GM12878 (cell line): Measurements from ENCODE around the gene ZNF581. TPM values are rescaled to one million over a fixed set of nuclear protein-coding genes. Genes with fewer than 3 reads are reported as not detected.

ENCODE experiments used
- ATAC-seq: fragments of 200-7000 bp; cut with Tn5 transposase; 3 replicates; pipeline ENCODE4 v1.9.1; 2020; ENCODE audit warnings: mild to moderate bottlenecking, moderate library complexity
- BruUV-seq: library from RNA; stranded (reverse); fragments of 400-500 nt; replicated peaks from 2 replicates; lab custom pipeline; 2021; lab: Mats Ljungman, UMichigan
- CTCF ChIA-PET: fragments of 300-600 bp; sonication (Branson Sonifier 250); formaldehyde crosslinking; extraction: SDS; loops from one replicate; lab custom pipeline; 2021; ENCODE audit warnings: inconsistent platforms; lab: Yijun Ruan, JAX
- POLR2A ChIA-PET: fragments of 350-600 bp; formaldehyde crosslinking; extraction: SDS; loops from one replicate; lab custom pipeline; 2021; ENCODE audit warnings: inconsistent platforms; lab: Charles Lee
- RAD21 ChIA-PET: fragments of 300-600 bp; sonication (Branson Sonifier 250); formaldehyde crosslinking; loops from one replicate; lab custom pipeline; 2023; ENCODE audit warnings: antibody characterized with exemption; ENCODE audit not compliant: unreplicated experiment; lab: Charles Lee
- SMC1A ChIA-PET: fragments of 300-600 bp; sonication (Branson Sonifier 250); formaldehyde crosslinking; loops from one replicate; lab custom pipeline; 2023; ENCODE audit not compliant: unreplicated experiment, uncharacterized antibody; lab: Charles Lee
- DNase-seq: peaks from one replicate; pipeline ENCODE4 v3.0.0-alpha.2; 2011; ENCODE audit warnings: low read depth, low spot score
- FAIRE-seq: peaks from 3 replicates; lab custom pipeline; 2011; peaks lifted over from hg19 to GRCh38; lab: Jason Lieb, UNC
- H2AFZ ChIP-seq: 2 replicates; pipeline ENCODE4 v1.6.0; 2011; ENCODE audit warnings: low read depth, low read length, control low read depth; ENCODE audit not compliant: control insufficient read depth
- H3K27ac ChIP-seq: 2 replicates; pipeline ENCODE4 v1.5.1; 2011; ENCODE audit warnings: control low read depth; ENCODE audit not compliant: control insufficient read depth, insufficient read depth
- H3K27me3 ChIP-seq, 2 experiments: replicated peaks in 1 of 2; 2 replicates each; pipeline versions ENCODE4 v1.6.0 to v1.6.1; 2011; ENCODE audit warnings: low read length in 1 of 2; ENCODE audit not compliant: control insufficient read depth in 2 of 2, insufficient read depth in 2 of 2
- H3K36me3 ChIP-seq, 2 experiments: 2 replicates each; pipeline ENCODE4 v1.5.1; 2011; ENCODE audit warnings: low read length in 1 of 2; ENCODE audit not compliant: control insufficient read depth in 2 of 2, insufficient read depth in 2 of 2
- H3K4me1 ChIP-seq: 2 replicates; pipeline ENCODE4 v1.6.1; 2011; ENCODE audit warnings: mild to moderate bottlenecking, low read length, moderate library complexity, mixed read lengths; ENCODE audit not compliant: control insufficient read depth, insufficient read depth
- H3K4me2 ChIP-seq: 2 replicates; pipeline ENCODE4 v1.6.0; 2011; ENCODE audit warnings: control low read depth; ENCODE audit not compliant: control insufficient read depth, insufficient read depth
- H3K4me3 ChIP-seq: fragments of 200-600 bp; sonication (generic); 2 replicates; pipeline ENCODE4 v1.5.1; 2016
- H3K79me2 ChIP-seq: 2 replicates; pipeline ENCODE4 v1.6.0; 2011; ENCODE audit warnings: low read length; ENCODE audit not compliant: control insufficient read depth, insufficient read depth
- H3K9ac ChIP-seq: 2 replicates; pipeline ENCODE4 v1.8.0; 2011; ENCODE audit warnings: low read length, control low read depth, mixed read lengths; ENCODE audit not compliant: control insufficient read depth, insufficient read depth
- H3K9me3 ChIP-seq: replicated peaks from 3 replicates; pipeline ENCODE4 v1.5.1; 2011; ENCODE audit warnings: mild to moderate bottlenecking, low read length; ENCODE audit not compliant: control insufficient read depth, insufficient read depth
- H4K20me1 ChIP-seq: 2 replicates; pipeline ENCODE4 v1.6.0; 2011; ENCODE audit not compliant: control insufficient read depth, insufficient read depth
- EP300 ChIP-seq, 2 experiments: fragments of 150-350 bp in 1 of 2; IDR thresholded peaks; 2 replicates each; pipeline ENCODE4 v1.6.1; 2011 to 2012; ENCODE audit warnings: low read depth in 2 of 2, low read length in 2 of 2, borderline replicate concordance in 1 of 2, improper control_type of control experiment in 1 of 2, inconsistent platforms in 1 of 2; ENCODE audit not compliant: control insufficient read depth in 1 of 2
- FOXK2 ChIP-seq: fragments of 450-650 bp; IDR thresholded peaks from 2 replicates; pipeline ENCODE4 v1.6.1; 2017; ENCODE audit warnings: mild to moderate bottlenecking, moderate library complexity
- MYB ChIP-seq: fragments of 150-350 bp; IDR thresholded peaks from 2 replicates; pipeline ENCODE4 v1.6.1; 2014; ENCODE audit warnings: mild to moderate bottlenecking, low read depth, low read length, borderline replicate concordance
- PAX5 ChIP-seq: IDR thresholded peaks from 2 replicates; pipeline ENCODE4 v1.6.1; 2011; ENCODE audit warnings: low read depth, low read length, borderline replicate concordance
- POLR2A ChIP-seq: IDR thresholded peaks from 2 replicates; pipeline ENCODE4 v1.6.1; 2011; ENCODE audit warnings: low read depth, mild to moderate bottlenecking, low read length
- WGBS: methylation state at CpG from one replicate; pipeline ENCODE4 v1.1.6; 2016; ENCODE audit warnings: low lambda C conversion rate; ENCODE audit not compliant: insufficient replicate concordance, insufficient coverage; ENCODE audit errors: missing lambda C conversion rate; 5-methylcytosine and 5-hydroxymethylcytosine counted together
- in situ Hi-C: fragments of 300-500 bp; cut with MboI; formaldehyde crosslinking; loops from 9 replicates; pipeline ENCODE4 v1.14.3; 2018; ENCODE audit warnings: mixed read lengths
- intact Hi-C: fragments of 100-400 bp; cut with micrococcal nuclease; formaldehyde crosslinking; loops from one replicate; pipeline ENCODE4 v1.14.2; 2022; ENCODE audit not compliant: unreplicated experiment
- polyA plus RNA-seq, 11 experiments: library from polyadenylated mRNA; depleted of rRNA in 4 of 11; unstranded in 6 of 11; stranded (reverse) in 5 of 11; fragments of >200 nt; fragmentation: Nextera tagmentation in 4 of 11; fragmentation: Illumina TruSeq in 1 of 11; extraction: Ambion mirVana in 4 of 11; extraction: Trizol in 1 of 11; gene quantifications; 1 replicate in 1 of 11; 2 replicates in 10 of 11; pipeline versions ENCODE4 v1.2.1 to v1.2.3, GENCODE V29; 2011 to 2016; ENCODE audit warnings: inconsistent platforms in 2 of 11, missing spikeins in 2 of 11, low read depth in 1 of 11
- total RNA-seq, 4 experiments: library from RNA; depleted of rRNA in 3 of 4; stranded (reverse); fragments of >200 nt in 3 of 4; fragmentation: Illumina TruSeq in 1 of 4; extraction: Trizol in 1 of 4; gene quantifications; 2 replicates each; pipeline versions ENCODE4 v1.2.1 to v1.2.3, GENCODE V29; 2013 to 2021
- TF ChIP-seq, protein P1 (sequence below): IDR thresholded peaks from 2 replicates; pipeline ENCODE4 v1.6.1; 2012; ENCODE audit warnings: low read depth, low read length, improper control_type of control experiment
- TF ChIP-seq, protein P2 (sequence below): fragments of 150-350 bp; IDR thresholded peaks from 2 replicates; pipeline ENCODE4 v1.6.1; 2016; ENCODE audit warnings: low read depth, low read length

Gene ZNF581
- total and polyA plus RNA-seq, 10 of the 15 experiments (the other 5 are each of a cell fraction or from before 2014, with no cell fraction given), result 4.7 to 45.4 (median 22.2) TPM

DNA sequence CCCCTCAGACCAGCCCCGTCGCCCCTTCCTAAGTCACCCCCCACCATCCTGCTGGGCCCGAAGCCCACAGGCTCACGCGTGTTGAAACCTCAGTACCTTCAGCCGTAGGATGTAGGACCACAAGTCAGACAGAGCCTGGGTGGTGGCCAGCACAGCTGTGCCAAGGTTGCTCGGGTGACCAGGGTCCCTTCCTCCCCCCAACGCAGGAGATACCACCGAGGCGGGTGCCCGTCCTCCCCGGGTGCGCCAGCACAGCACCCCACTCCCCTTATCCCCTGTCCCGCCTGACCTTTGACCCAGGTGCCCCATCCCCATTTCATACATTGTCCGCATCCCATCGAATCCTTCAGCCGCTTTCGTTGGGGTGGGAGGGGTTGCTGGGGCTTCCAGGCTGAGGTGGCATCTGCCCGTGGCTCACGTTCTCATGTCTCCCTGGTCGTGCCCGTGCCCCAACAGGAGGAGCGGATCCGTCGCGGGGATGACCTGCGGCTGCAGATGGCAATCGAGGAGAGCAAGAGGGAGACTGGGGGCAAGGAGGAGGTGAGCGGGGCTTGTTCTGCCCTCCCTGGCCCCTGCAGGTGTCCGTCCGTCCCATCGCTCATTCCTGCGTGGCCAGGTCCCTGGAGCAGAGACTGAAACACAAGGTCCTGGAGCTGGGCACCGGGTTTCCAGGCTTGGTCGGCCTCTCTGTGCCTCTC lies 46.1 kb downstream of the ZNF581 start:
- H2AFZ ChIP-seq, result no peak overlapping the region
- WGBS, result 96% methylated on average over 33 of the region's 35 CpGs
- FAIRE-seq (no peak), DNase-seq (no peak), ATAC-seq (no peak)
- H3K36me3 ChIP-seq, result peaks cover 14 to 49% of the 10 kb centered on the region in 2 experiments; a peak in 3 of 4 replicates
- no peaks in the 10 kb centered on the region for H3K27me3 ChIP-seq
- intact Hi-C loops, result no loop called here
- no peak overlapping the region for H3K9ac ChIP-seq
- TF ChIP-seq FOXK2 (no peak), POLR2A (0 out of 2 replicates have a peak, but pooled peaks have one; percentile 26)
- TF ChIP-seq, protein P1, sequence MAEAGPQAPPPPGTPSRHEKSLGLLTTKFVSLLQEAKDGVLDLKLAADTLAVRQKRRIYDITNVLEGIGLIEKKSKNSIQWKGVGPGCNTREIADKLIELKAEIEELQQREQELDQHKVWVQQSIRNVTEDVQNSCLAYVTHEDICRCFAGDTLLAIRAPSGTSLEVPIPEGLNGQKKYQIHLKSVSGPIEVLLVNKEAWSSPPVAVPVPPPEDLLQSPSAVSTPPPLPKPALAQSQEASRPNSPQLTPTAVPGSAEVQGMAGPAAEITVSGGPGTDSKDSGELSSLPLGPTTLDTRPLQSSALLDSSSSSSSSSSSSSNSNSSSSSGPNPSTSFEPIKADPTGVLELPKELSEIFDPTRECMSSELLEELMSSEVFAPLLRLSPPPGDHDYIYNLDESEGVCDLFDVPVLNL, result no peak
- peaks cover 2% of the 10 kb centered on the region for H3K79me2 ChIP-seq
- BruUV-seq, result no TSS peak
- peaks cover 5% of the 10 kb centered on the region; the same call in 1 of the 2 replicates for H4K20me1 ChIP-seq
- H3K4me3 ChIP-seq, result no peak overlapping the region
- ChIA-PET SMC1A (no interaction called here), RAD21 (no interaction called here), CTCF (no interaction called here), POLR2A (no interaction called here)
- H3K9me3 ChIP-seq, result no peaks in the 10 kb centered on the region
- no peaks in the 10 kb centered on the region for H3K4me1 ChIP-seq
- no peak overlapping the region for H3K4me2 ChIP-seq
- in situ Hi-C loops, result no loop called here
- no peak overlapping the region for H3K27ac ChIP-seq

DNA sequence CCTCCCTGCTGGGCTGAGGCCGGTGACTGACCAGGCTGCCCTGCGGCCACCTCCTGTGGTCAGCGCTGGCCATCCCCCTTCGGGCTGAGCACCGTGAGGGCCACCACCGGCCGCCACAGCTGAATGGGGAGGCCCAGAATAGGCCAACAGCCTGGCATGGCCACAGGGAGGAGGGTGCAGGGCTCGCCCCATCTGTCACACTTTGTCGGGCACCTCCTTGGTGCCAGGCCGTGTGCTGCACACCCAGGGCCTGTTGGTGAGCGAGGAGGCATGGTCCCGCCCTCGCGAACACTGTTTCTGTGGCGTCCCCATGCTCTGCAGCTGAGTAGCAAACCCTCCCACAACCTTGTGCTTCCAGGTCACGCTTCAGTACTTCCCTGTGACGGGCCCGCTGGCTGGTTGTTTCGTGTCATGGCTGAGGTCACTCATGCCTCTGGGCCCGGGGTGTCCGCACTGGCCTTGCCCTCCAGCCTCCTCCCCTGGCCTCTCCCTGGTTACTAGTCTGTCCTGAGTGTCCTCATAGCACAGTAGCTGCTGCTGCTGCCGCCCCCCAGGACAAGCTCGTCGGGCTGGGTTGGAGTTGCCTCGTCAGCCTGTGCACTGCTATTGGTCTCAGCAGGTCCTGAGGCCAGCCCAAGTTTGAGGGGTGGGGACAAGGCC lies 46.8 kb downstream of the ZNF581 start:
- in situ Hi-C loops, result no loop called here
- no peaks in the 10 kb centered on the region for H3K4me1 ChIP-seq
- intact Hi-C loops, result no loop called here
- no peaks in the 10 kb centered on the region for H3K9me3 ChIP-seq
- no peak for ATAC-seq
- SMC1A ChIA-PET, result no interaction called here
- TF ChIP-seq, protein P2, sequence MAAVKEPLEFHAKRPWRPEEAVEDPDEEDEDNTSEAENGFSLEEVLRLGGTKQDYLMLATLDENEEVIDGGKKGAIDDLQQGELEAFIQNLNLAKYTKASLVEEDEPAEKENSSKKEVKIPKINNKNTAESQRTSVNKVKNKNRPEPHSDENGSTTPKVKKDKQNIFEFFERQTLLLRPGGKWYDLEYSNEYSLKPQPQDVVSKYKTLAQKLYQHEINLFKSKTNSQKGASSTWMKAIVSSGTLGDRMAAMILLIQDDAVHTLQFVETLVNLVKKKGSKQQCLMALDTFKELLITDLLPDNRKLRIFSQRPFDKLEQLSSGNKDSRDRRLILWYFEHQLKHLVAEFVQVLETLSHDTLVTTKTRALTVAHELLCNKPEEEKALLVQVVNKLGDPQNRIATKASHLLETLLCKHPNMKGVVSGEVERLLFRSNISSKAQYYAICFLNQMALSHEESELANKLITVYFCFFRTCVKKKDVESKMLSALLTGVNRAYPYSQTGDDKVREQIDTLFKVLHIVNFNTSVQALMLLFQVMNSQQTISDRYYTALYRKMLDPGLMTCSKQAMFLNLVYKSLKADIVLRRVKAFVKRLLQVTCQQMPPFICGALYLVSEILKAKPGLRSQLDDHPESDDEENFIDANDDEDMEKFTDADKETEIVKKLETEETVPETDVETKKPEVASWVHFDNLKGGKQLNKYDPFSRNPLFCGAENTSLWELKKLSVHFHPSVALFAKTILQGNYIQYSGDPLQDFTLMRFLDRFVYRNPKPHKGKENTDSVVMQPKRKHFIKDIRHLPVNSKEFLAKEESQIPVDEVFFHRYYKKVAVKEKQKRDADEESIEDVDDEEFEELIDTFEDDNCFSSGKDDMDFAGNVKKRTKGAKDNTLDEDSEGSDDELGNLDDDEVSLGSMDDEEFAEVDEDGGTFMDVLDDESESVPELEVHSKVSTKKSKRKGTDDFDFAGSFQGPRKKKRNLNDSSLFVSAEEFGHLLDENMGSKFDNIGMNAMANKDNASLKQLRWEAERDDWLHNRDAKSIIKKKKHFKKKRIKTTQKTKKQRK, result no peak
- TF ChIP-seq PAX5, result peak; percentile 79; the same call in 1 of the 2 replicates
- no peak for TF ChIP-seq EP300 (IDR thresholded peaks at IDR 0.05; ENCODE audit: borderline replicate concordance in 1 of 2, control insufficient read depth in 1 of 2, low read depth in 2 of 2, low read length in 2 of 2)
- TF ChIP-seq MYB, result no peak
- no peaks in the 10 kb centered on the region for H3K27me3 ChIP-seq
- RAD21 ChIA-PET, result no interaction called here
- no peak overlapping the region for H3K27ac ChIP-seq
- WGBS, result 93% methylated on average over 25 of the region's 25 CpGs
- CTCF ChIA-PET, result no interaction called here
- no TSS peak for BruUV-seq
- H3K79me2 ChIP-seq, result peaks cover 2% of the 10 kb centered on the region
- no peak overlapping the region for H3K4me3 ChIP-seq
- no peak for FAIRE-seq
- no peak for DNase-seq
- peaks cover 5% of the 10 kb centered on the region; the same call in 1 of the 2 replicates for H4K20me1 ChIP-seq
- H3K36me3 ChIP-seq, result peaks cover 12 to 51% of the 10 kb centered on the region in 2 experiments; a peak in 3 of 4 replicates
- no peak overlapping the region for H3K9ac ChIP-seq
- no peak overlapping the region for H3K4me2 ChIP-seq
- H2AFZ ChIP-seq, result no peak overlapping the region
- POLR2A ChIA-PET, result no interaction called here
